ENCODE measurements around the gene FKBP5.
"Not testable (repeated sequence)": the region's sequence is repeated elsewhere in the genome, so short reads cannot be mapped to it uniquely, and the experiment has no call there.

The FKBP5 gene

DNA sequence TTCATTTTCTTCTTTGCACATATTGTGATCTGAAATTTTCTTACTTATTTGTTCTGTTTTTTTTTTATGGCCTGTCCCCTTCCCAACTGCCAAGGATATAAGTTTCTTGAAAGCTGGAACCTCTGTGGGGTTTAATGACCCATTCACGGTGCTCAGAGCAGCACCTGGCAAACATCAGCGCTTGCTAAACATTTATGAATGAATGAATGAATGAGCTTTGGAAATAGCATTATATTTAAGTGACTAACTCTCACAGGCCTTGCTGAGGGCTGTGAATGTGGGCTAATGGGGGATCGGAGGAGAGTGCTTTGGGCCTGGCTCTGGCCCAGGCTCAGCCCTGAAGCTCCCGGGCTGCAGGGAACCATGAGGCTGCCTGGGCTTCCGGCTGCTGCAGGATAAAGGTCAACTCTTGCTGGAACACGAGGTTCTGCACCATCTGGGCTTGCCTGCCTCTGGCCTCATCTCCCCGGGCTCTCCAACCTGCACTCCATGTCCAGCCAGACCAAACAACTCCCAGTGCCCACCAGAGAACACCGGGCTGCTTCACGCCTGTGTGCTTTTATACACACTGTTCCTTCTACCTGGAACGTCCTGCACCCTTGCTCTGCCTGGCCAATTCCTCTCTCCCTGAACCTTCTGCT is 33.5 kb upstream of the FKBP5 start:
- DNase-seq: no peak

DNA sequence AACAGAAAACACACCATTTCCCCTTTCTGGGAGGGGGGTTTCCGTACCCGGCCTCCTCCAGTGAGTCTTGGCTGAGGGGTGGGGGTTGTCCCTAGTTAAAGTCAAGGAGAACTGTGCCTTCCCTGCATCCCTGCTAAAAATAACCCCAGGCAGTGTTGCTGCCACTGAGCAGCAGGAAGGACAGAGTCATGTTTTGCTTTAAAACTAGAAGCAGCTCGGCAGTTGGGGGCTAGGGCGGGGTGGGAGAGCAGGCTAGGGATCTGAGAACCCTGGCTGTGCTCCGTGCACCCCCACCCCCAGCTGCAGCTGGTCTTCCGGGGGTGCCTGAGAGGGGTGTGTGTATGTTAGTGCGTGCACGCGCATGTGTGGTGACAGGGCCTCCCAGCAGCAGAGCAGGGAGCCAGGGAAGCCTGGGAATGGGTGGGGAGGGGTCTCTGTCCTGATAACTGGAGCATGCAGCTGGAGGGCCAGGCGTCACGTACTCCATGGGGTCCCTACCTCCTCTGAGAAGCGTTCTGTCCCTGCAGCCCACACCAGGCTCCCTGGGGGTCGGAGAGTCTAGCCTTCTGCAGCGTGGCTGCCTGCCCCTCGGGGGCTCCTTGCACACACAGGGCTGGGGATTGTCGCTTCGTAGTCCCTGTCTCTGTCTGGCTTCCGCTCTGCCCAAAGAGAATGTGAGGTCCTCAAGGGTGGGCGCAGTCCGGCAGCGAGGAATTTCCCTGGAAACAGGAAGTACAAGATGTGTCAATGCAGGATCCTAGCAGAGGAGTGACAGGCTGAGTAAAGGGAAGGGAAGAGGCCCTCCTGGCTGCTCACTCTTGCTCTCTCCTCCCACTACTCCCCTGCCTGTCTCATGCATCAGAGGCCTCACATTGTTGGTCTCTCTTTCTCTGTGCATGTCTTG is 31.4 kb upstream of the FKBP5 start:
- no peak for DNase-seq

DNA sequence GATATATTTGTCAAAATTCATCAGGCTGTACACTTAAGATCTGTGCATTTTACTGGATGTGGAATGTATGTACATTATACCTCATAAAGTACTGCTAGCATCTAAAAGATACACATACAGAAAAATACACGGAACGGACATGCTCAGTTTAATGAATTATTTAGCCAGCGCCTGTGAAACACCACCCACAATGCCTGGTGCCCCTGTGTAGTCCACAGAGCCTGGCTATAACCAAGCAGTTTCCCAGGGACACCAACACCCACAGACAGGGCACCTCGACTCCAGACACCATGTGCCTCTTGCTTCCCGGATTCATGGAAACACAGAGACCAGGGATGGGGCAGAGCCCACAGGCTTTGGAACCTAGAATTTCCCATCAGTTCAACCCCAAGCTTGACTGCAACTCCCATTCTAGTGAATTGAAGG is 30.7 kb upstream of the FKBP5 start:
- no peak for DNase-seq

DNA sequence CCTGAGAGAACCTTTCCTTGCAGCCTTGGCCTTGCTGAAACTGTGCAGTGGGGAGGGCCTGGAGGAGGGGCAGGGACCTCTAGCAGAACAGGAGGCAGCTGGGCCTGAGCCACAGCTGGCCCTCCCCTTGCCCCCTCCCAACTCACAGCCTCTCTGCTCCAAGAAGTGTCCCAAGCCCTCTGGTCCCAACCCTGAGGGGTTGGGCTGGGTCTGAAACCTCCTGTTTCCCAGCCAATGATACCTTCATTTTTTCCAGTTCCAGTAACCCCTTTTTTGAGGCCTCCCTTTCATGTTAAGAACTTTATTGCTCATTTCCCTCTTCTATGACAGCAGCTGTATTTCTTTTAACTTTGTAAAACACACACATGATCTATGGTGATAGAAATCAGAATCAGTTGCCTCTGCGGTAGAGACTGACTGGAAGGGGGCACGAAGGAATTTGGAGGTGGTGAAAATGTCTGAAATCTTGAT is 30.2 kb upstream of the FKBP5 start:
- no peak for DNase-seq

DNA sequence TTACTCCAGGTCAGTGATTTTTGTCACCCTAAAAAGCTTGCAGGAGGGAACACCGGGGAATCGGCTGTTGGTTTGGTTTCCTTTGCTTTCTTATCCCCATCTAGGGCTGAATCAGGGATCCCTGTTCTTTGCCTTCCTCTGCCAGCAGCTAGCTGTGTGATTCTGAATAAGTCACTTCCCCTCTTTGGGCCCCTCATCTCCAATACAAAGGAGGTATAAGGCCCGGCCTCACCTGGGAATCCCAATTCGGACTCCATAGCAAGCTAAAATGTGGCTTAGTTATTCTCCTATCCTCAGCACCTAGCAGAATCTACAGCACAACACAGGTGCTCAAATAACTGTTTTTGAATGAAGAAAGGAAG is 29.6 kb upstream of the FKBP5 start:
- DNase-seq: no peak

DNA sequence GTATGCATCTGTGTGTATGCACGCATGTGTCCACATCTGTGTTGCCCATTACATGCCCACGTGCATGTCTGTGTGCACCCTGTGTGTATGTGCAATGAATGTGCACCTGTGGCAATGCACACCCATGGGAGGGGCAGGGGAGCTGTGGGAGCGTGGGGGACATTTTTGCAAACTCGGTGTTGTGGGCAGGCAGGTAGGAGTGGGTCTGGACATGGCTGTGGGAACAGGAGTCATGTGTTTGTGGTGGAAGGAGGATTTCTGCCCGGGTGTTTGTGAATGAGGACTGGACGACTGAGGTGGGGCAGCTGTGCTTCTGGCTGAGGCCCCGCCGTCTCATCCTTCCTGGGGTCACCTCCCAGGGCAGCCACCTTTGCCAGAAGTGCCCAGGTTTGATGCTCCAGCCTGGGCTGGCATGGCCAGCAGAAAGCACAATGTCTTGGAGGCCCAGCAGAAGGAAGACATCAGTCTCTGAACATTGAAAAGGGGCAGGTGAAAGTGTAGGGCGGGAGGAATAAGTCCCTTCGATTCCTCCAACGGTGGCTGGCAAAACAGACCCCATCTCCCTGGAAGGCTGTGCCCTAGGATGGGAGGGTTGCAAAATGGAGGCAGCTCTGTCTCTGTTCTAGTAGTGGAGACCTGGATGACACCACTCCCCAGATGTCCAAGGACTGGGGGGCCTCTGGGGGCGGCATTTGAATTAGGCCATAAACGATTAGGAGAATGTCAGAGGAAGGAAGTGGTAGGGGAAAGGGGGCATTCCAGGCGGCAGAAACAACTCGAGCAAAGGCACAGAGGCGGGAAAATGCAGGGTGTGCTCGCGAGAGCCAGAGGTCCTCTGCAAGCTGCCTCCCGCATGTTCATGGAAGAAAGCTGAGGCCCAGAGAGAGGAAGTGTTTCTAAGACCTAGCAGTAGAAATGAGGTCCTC is 29.0 kb upstream of the FKBP5 start:
- no peak for DNase-seq

DNA sequence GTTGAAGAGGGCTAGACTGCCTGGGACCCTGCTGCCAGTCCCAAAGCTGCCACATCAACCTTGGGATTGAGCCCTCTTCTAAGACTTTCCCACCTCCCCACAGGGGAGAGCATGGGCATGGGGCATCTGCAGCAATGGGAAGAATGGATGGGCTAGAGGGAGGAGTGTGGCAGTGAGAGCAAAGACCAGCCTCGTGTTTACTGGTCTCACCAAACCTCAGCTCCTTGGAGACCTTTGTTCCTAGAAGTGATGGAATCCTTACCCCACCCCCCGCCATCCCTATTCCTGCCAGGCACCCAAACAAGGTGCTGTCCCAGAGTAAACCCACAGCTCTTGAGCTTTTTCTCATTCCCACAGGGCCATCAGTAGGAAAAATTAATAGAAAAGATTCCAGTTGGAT is 28.1 kb upstream of the FKBP5 start:
- no peak for DNase-seq

DNA sequence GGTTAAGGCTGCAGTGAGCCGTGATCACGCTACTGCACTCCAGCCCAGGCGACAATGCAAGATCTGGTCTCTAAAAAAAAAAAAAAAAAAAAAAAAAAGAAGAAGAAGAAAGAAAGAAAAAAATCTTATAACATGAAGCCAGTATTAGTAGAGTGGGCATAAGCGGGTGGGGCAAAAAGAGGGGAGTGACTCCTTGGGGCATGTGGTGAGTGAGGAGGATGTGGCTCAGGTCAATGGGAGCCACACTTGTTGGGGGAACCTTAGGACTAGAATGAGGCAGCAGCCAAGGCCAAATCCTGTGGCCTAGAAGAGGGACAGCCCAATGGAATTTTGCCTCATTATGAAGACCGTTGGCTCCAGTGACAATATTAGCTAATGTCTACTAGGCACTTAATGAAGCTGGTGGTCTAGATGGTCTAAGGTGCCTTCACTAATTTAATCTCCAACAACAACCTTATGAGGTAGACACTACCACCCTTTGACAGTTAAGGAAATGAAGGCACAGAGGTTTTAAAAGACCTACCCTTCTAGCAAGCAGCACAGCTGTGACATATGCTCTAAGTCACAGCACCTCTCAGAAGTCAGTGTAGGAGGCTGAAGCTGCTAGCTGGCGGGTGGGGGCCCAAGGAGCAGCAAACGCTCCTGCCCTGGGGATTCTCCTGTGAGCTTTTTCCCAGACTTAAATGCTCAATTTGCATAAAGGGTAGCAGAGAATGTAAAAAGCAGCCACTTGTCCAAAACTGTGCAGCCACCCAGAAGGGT is 24.5 kb upstream of the FKBP5 start:
- no peak for DNase-seq

DNA sequence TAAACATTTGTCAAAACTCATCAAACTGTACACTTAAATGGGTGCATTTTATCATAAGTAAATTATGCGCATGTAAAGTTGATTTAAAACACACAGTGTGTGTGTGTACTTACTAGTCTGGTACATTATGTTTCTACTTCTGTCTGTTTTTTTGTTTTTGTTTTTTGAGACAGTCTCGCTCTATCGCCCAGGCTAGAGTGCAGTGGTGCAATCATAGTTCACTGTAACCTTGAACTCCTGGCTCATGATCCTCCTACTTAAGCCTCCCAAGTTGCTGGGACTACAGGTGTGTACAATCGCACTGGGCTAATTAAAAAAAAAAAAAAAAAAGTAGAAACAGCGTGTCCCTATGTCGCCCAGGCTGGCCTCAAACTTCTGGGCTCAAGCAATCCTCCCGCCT is 23.0 kb upstream of the FKBP5 start:
- no peak for DNase-seq

DNA sequence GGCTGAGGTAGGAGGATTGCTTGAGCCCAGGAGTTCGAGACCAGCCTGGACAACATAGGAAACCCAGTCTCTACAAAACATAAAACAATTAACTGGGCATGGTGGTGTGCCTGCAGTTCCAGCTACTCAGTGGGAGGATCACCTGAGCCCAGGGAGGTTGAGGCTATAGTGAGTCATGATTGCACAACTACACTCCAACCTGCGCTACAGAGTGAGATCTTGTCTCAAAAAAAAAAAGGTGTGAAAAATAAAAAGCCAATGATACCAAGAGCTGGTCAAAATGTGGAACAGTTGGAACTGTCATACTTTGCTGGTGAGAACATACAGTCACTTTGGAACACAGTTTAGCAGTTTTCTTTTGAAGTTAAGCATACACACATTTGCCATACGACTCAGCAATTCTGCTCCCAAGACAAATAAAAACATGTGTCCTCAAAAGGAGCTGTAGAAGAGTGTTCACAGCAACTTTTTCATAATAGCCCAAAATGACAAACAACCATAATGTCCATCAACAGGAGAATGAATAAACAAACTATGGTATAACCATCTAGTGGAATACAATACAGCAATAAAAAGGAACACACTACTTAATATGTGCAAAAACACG is 21.6 kb upstream of the FKBP5 start:
- DNase-seq: no peak

DNA sequence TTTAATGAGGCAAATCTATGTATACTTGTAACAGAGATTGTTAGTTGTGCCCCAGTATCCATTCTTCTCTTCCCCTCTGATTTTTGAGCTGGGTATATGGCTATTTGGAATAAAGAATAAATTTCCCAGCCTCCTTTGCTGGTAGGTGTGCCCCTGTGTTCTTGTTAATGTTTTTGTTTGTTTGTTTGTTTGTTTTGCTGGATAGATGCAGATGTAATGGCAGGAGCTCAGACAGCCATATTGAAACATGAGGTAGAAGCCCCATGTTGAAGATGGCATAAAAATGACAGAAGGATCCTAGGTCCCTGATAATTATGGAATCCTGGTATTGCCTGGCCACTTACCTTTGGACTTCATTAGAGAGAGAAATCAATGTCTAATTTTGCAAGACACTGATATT is 19.9 kb upstream of the FKBP5 start:
- DNase-seq: no peak

DNA sequence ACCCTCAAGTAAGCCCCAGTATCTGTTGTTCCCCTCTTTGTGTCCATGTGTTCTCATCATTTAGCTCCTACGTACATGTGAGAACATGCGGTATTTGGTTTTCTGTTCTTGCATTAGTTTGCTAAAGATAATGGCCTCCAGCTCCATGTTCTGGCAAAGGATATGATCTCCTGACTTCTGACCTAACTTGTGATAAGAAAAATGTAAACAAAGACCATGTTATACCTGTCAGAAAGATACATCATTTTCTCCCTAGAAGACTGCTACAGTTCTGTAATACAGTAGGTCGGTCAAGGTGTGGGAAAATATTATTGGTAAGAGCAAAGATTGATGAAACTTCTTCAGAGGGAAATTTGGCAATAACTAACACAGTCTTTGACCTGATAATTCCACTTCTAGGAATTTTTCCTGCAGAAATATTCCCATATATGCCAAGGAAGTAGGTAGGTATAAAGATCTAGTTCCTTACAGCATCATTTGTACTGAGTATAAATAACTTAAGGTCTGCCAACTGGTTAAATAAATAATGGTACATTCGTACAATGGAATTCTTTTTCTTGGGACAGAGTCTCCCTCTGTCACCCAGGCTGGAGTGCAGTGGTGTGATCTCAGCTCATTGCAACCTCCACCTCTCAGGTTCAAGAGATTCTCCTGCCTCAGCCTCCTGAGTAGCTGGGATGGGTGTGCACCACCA is 19.1 kb upstream of the FKBP5 start:
- no peak for DNase-seq

DNA sequence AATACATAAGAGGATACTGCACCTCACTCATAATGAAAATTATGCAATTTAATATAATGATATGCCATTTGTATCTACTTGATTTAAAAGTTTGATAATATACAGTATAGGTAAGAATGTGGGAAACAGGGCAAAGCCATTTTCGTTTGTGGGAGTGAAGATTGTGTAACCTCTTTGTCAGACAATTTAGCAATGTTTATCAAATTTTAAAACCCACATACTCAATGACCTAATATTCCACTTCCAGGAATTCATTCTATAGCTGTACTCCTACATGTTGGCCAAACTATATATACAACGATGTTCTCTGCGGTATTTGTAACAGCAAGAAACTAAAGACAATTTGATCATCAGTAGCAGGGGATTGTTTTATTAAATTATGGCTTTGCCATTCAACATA is 17.8 kb upstream of the FKBP5 start:
- no peak for DNase-seq

DNA sequence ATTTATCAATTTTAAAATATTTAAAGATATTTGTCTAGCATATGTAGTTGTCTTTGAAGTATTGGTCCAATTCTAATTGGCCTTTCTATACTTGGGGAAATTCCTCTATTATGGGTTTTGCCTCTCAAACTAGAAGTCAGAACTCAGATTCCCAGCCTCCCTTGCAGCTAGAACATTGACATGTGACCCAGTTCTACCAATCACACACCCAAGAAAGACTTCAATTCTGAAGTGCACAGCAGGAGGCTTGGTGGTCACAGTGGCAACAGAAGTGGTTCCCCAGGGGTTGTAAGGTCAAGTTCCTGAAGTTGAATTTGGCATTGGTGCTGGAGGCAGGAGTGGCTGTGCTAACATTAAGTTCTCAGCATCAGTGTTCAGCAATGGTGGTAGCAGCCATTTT is 14.8 kb upstream of the FKBP5 start:
- no peak for DNase-seq

DNA sequence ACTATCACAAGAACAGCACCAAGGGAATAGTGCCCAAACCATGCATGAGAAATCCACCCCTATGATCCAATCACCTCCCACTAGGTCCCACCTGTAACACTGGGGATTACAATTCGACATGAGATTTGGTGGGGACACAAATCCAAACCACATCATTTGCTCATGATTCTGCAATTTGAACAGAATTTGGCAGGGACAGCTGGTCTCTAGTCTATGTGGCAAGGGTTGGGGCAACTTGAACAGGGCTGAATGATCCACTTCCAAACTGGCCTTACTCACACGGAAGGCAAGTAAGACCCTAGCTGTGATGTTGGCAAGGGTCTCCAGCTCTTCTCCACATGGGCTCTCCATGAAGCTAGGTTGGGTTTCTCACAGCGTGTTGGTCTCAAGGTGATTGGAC is 10.1 kb upstream of the FKBP5 start:
- no peak for DNase-seq

DNA sequence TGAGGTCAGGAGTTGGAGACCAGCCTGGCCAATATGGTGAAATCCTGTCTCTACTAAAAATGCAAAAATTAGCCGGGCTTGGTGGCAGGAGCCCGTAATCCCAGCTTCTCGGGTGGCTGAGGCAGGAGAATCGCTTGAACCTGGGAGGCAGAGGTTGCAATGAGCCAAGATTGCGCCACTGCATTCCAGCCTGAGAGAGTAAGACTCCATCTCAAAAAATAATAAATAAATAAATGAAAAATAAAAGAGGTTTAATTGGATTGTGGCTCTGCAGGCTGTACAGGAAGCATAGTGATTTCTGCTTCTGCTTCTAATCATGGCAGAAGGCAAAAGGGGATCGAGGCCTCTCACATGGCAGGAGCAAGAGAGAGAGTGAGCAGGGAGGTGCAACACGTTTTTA is 9.7 kb upstream of the FKBP5 start:
- not testable (repeated sequence) for DNase-seq

DNA sequence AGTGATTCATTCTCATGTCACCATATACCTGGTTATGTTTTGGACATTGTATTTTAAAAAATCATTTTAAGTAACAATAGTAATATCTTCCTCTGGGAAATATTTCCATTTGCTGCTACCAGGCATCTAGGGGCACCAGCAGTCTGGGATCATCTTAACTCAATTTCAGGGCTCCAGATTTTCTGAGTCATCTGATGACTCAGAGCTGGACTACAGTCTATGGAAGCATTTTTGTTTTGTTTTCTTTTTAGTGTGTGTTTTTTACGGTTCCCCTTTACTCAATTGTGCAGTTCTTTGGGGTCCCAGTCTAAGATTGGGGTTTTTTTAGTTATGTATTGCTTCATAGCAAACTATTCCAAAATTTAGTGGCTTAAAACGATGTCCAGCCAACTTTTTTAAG is 5.7 kb upstream of the FKBP5 start:
- no peak for DNase-seq

DNA sequence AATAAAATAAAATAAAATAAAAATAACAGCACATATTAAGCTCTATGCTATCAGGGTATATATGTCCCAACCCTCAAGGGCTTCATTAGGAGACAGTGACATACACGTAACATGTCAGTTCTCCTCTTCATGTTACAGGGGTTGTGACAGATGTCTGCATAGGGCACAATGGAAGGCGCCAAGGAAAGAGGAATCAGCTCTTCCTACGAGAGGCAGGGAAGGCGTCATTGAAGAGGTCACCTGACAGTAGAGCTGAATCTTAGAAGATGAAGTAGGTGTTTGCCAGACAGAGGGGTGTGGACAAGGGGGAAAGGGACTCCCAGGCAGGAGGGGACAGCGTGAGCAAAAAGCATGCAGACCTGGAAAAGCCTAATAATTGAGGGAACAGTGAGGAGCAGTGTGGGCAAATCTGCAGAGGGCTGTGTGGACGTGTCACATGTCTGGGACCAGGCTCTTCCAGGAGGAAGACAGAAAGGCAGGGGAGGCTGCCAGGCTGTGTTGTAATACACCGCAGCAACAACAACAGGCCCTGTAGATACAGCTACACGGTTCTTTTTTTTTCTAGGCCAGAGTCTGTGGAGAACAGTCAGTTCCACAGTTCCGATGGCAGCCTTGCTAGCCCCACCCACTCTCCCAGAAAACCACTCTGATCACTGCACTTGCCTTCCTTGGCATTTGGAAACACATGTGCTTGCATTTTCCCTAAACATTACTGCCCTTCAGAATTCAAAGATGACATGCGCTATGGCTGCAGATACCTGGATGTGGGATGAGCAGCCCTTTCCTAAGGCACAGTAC is 2.5 kb upstream of the FKBP5 start:
- no peak for DNase-seq

DNA sequence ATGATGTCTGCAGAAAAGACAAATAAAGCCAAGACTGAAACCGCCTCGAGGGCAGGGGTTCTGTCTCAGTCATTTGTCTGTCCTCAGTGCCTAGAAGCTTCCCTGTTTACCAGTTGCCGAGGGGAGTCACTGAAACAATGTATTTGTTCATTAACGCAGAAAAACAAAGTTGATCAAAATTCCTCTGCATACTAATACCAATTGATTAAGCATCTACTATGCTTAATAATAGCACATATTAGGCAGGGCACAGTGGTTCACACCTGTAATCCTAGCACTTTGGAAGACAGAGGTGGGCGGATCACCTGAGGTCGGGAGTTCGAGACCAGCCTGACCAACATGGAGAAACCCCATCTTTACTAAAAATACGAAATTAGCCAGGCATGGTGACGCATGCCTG is 1.8 kb upstream of the FKBP5 start:
- no peak for DNase-seq

DNA sequence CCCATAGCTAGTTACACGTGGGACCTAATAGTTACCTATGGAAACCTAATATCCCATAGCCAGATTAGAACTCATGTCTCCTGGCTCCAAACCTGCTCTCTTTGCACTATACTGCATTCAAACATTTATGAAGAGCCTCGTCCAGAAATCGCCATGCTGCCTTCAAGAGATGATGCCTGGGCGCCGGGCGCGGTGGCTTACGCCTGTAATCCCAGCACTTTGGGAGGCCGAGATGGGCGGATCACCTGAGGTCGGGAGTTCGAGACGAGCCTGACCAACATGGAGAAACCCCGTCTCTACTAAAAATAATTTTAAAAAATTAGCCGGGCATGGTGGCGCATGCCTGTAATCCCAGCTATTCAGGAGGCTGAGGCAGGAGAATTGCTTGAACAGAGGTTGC is 1.3 kb upstream of the FKBP5 start:
- DNase-seq: not testable (repeated sequence)

Data from activated CD4-positive, CD25-positive, alpha-beta regulatory T cell treated with anti-CD3 and anti-CD28 coated beads, Interleukin-2, amount 50 U/mL, for 72 hours (primary cell).